HG03520 (cell line): ENCODE data around the gene DCAF6.
A peak's percentile ranks its signal among the peaks of the same experiment; 100 is the strongest.
"Not testable (repeated sequence)": the region's sequence is repeated elsewhere in the genome, so short reads cannot be mapped to it uniquely, and the experiment has no call there.

Source experiments
- ATAC-seq: cut with Tn5 transposase; IDR thresholded peaks from one replicate; pipeline ENCODE4 v1.9.1; 2021; ENCODE audit warnings: mild to moderate bottlenecking, moderate library complexity; ENCODE audit not compliant: unreplicated experiment

The DCAF6 gene, protein sequence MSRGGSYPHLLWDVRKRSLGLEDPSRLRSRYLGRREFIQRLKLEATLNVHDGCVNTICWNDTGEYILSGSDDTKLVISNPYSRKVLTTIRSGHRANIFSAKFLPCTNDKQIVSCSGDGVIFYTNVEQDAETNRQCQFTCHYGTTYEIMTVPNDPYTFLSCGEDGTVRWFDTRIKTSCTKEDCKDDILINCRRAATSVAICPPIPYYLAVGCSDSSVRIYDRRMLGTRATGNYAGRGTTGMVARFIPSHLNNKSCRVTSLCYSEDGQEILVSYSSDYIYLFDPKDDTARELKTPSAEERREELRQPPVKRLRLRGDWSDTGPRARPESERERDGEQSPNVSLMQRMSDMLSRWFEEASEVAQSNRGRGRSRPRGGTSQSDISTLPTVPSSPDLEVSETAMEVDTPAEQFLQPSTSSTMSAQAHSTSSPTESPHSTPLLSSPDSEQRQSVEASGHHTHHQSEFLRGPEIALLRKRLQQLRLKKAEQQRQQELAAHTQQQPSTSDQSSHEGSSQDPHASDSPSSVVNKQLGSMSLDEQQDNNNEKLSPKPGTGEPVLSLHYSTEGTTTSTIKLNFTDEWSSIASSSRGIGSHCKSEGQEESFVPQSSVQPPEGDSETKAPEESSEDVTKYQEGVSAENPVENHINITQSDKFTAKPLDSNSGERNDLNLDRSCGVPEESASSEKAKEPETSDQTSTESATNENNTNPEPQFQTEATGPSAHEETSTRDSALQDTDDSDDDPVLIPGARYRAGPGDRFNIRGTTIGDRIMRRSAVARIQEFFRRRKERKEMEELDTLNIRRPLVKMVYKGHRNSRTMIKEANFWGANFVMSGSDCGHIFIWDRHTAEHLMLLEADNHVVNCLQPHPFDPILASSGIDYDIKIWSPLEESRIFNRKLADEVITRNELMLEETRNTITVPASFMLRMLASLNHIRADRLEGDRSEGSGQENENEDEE

DNA sequence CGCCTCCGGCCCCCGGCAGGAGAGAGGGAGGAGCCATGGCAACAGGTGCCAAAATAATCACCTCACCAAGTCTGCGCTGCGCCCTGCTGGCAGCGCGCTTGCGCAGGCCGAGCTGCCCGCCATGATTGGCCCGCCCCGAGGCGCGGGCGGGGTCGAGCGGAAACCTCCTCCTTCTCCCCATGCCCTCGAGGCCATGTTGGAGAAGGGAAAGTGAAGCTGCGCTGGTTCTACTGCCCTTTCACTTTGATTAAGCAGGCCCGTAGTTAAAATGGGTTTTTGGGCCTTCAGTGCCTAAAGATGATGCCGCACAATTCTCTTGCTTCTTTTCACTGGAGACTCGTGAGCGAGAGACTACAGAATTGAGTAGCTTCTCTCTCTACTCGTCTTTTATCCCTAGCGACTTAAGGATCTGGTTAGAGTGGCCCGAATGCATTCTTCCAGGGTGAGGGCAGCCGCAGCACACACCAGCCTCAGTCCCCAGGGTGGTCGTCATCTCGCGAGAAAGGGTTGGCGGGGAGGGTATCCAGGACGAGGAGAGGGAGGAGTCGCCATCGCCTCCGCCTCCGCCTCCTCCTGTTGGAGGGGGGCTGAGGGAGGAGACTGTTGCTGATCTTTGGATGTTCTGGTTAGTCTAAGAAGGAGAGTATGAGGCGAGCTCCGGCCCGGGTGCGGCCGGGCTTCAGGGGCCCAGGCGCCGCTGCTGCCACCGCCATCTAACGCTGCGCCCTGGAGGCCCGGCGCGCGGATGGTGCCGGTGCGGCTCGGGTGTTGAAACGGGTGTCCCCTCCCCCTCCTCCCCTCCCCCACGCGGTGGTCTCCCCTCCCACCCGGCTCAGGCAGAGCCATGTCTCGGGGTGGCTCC is at the start of gene DCAF6:
TSS of gene DCAF6 (plus strand) at position 616 of the 862 bp plus-strand sequence. CDS start at position 845, 229 bp downstream.
- peak; percentile 76 for ATAC-seq

DNA sequence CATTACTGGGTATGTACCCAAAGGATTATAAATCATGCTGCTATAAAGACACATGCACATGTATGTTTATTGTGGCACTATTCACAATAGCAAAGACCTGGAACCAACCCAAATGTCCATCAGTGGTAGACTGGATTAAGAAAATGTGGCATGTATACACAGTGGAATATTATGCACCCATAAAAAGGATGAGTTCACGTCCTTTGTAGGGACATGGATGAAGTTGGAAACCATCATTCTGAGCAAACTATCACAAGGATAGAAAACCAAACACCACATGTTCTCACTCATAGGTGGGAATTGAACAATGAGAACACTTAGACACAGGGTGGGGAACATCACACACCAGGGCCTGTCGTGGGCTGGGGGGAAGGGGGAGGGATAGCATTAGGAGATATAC is 49.3 kb upstream of the DCAF6 start:
- ATAC-seq, result not testable (repeated sequence)

DNA sequence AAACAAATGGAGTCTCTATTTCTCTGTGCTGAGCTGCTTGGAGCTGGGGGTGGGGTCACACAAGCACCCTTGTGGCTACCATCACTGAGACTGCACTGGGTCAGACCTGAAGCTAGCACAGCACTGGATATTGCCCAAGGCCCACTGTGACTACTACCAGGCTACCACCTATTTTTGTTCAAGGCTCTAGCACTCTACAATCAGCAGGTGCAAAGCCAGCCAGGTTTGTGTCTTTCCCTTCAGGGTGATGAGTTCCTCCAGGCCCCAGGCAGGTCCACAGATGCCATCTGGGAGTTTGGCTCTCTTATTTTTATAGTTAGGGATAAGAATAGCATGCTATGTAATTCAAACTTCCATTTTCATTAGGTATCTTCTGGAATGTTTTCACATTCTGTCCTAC is 46.1 kb upstream of the DCAF6 start:
- ATAC-seq, result no peak

DNA sequence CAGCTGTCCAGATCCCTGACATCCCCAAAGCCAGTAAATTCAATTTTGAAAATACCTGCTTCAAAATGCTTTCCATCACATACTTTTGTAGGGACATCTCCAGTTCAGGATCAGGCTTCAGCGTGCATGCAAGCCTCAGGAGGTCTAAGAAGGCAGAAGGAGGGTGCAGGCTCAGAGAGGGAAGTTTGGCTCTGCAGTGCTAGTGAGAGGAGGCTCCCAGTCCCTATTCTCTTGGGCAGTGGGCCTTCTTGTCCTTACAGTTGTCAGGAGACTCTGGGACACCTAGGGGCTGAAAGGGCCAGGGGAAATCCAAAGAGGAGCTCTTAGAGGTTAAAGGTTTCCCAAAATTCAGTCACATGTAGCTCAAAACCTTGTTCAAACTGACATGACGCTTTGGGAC is 42.7 kb upstream of the DCAF6 start:
- no peak for ATAC-seq

DNA sequence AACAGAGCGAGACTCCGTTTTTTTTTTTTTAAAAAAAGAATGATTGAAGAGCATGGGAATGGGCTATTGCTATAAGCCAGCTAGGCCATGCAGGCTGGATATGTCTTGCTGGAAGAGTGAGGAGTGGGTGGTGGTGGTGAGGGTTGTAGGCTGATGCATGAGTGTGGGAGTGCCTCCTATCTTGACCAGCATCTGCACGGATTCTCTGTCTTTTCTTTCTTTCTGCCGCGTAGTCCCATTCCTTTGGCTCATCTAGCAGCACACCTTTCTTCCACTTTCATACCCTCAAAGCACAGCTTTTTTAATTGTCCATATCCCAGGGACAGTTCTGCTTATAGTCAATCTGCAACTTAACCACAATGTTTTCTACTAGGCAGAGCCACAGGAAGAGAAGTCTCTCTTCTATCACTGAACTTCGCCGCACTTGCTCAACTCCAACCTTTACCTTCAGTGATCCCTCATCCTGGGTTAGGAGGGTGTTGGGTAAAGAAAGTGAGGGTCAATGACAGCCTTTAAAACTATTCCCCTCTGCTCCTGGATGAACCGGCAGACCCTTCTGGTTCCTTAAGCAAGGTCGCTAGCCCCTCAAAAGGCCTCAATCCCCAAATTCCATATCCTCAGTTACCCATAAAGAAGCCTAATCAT is 37.8 kb upstream of the DCAF6 start:
- ATAC-seq, result no peak

DNA sequence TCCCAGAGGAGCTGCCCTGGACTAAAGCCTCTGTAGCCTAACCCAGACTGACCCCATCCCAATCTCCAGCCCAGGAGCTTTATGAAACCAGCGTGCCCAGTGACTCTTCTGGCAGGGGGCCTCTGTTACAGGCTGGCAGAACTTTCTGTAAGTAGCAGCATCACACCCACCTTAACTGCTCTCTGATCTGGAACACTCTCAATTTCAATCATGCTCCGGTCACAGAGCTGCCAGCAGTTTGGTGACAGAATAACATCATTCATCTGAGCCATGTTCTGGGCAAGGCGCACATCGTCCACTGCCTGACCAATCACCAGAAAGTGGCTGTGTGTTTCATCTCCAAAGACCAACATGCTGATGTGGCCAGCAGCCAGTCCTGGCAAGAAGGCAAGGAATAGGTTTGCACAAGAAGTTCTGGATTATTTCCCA is 37.2 kb upstream of the DCAF6 start:
- peak; percentile 63 for ATAC-seq

DNA sequence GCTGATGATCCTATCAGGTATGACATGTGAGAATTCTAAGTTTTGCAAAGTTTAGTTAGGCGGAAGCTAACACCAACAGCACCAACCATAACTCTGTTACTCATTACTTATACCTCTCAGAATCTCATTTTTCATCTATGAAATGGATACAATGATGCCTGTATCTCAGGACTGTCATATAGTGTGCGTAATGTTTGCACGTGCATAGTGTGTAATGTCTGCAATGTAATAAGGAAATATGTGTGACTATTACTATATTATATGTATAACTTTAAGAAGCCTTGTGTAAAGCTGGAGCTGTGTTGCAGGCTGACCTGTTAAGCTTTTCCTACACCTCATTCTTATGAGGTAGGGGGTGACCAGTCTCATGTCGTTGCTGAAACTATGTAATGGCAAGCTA is 35.6 kb upstream of the DCAF6 start:
- ATAC-seq, result no peak

DNA sequence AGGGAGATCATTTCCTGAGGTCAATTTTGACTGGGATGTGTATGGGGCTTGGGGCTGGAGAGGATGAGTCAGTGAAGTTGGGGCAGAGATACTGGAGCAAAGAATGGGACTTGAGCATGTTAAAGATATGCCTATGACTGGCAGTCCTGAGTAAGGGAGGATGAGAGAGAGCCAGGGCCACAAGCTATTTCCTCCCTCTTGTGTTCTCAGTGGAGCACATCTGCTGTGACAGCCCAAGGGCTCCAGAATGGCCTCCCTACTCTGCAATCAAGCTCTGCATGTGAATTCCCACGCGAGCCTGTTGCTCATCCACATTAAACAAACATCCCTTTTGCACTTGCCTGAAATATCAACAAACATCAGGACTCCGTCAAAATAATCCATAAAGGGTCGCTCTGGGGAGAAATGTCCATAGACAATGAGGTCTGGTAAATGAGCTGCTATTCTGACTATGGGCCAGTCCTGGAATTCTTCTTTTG is 31.8 kb upstream of the DCAF6 start:
- ATAC-seq, result no peak

DNA sequence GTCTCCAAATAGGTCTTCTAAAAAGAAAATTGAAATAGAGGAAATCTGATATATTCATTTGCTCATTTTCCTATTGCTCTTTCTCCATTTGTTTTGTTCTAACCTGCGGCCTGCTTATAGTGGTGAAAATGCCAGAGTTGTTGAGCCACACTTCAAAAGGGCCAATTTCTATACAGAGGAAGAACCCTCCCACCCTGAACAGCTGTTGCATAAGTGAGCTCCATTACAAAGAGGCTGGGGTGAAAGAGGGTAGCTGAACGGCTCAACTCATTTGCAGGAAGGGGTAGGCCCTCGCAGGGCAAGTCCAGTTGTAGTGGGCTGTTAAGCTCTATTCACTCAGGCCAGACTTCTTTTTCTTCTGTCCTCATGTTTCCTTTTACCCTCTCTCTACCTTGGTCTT is 31.3 kb upstream of the DCAF6 start:
- ATAC-seq, result no peak

DNA sequence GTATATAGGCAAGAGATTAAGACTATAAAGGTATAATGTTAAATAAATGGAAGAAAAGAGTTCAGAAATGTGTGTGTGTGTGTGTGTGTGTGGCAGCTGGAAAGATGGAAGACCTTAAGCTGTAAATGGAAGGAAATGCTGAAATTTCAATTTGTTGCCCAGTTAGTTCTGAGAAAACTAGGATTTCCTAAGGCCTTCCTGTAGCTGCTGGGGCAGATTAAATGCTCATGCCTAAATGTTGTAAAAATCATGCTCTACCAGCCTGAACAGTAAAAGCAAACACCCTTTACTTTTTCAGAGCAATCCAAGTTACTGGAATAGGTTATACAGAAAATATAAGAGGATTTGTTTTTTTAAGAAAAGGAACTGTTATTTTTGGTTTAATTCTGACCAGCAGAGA is 30.8 kb upstream of the DCAF6 start:
- ATAC-seq, result no peak

DNA sequence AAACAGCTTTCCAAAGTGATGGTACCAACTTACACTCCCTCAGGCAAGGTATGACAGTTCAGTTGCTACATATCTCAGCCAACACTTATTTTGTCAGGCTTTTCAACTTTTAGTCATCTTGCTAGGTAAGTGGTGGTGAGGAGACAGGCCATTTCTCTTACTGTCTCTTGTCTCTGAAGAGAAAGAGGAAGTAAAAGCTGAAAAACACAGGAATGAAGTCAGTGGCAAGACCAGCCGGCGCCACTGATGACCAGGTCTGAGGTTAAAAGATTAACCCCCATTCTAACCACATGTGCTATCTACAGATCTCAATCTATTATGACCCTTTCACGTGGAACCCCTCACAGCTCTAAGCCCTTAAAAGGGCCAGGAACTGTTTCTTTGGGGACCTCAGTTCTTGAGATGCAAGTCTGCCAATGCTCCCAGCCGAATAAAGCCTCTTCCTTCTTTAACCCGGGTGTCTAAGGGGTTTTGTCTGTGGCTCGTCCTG is 26.7 kb upstream of the DCAF6 start:
- ATAC-seq, result no peak

DNA sequence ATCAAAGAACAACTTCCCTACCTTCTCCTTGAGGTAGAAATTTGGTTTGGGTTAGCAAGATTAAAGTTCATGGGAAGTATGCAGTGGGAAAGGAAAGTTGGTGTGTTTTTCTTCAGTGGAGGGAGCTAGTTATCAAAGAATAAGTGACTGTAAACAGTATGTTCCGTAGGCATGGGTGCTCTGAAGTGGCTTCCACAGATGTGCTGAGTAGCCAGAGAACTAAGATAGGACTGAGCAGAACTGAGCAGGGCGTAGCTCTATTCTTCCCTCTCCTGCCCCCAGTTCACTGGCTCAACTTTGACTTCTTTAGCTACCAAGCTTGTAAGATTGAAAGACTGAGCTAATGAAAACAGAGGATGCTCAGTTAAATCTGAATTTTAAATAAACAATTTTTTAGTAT is 26.0 kb upstream of the DCAF6 start:
- ATAC-seq, result no peak

DNA sequence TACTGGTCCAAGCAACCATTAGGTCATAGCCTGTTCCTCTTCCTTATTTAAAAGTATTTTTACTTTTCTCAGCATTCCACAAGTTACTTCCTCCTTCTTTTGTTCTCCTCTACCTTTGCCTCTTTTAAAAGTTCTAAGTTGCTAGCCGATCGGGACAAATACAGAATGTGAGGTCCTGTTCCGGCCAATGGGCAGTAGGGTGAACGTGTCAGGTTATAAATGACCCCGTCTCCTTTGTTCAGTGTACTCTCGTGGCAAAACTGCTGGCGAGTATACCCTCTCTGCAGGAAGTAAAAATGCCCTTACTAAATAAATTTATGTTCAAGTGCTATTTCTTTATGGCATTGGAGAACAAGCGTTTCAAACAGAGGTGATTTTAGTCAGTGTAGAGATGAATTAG is 25.1 kb upstream of the DCAF6 start:
- ATAC-seq, result no peak

DNA sequence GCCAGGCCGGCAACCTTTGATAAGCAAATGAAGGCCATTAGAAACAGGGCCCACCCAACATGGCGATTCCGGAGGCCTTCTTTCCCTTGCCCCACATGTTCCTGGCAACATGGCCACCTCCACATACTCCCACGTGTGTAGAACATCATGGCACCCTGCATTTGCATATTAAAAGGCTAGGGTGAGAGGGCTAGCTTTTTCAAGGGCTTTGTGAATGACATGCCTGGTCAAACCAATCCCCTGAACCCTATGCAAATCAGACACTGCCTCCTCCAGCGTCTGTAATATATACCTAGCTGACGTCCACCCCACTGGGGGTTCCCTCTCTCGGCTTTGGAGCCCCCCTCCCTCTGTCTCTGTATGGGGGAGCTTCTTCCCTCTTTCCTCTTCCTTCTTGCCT is 24.2 kb upstream of the DCAF6 start:
- ATAC-seq, result no peak

DNA sequence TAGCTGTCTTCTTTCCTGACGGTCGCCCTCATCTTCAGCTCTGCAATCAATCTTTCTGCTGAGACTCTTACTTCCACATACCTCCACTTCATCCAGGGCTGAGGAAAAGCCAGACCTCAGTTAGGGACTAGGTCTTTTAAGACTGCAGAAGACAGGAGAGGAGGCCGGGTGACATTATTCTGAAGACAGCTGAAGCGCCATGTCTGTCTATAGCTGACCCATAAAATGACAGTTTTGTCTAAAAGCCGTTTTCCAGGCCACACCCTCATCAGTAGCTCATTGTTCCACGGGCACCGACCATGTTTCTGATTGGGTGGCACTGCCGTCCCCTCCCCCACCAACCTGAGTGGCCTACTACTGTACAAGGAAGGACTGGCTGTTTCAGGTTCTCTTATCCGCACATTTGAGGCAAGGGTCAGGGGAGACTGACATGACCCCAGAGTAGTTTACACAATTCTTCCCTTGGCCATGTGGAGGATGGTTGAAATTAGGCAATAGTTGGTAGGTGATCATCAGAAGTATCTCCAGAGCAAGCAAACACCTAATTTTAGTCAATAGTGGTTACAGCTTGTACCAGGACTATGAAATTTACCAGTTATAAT is 22.5 kb upstream of the DCAF6 start, which contains the start of gene ADCY10:
TSS of gene ADCY10 (minus strand) at position 240 of the 602 bp plus-strand sequence. CDS start 8,994 bp downstream, outside the sequence.
- no peak for ATAC-seq

DNA sequence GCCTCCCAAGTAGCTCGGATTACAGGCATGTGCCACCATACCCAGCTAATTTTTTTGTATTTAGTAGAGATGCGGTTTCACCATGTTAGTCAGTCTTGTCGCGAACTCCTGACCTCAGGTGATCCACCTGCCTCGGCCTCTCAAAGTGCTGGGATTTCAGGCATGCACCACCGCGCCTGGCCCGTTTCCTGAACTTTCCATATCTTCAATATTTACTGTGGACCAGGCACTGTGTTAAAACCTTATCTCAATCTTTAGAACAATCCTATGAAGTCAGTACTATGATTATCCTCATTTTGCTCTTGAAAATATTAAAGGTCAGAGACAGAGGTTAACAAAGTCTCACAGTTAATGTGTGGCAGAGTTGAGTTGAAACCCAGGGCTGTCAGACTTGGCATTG is 20.9 kb upstream of the DCAF6 start:
- no peak for ATAC-seq

DNA sequence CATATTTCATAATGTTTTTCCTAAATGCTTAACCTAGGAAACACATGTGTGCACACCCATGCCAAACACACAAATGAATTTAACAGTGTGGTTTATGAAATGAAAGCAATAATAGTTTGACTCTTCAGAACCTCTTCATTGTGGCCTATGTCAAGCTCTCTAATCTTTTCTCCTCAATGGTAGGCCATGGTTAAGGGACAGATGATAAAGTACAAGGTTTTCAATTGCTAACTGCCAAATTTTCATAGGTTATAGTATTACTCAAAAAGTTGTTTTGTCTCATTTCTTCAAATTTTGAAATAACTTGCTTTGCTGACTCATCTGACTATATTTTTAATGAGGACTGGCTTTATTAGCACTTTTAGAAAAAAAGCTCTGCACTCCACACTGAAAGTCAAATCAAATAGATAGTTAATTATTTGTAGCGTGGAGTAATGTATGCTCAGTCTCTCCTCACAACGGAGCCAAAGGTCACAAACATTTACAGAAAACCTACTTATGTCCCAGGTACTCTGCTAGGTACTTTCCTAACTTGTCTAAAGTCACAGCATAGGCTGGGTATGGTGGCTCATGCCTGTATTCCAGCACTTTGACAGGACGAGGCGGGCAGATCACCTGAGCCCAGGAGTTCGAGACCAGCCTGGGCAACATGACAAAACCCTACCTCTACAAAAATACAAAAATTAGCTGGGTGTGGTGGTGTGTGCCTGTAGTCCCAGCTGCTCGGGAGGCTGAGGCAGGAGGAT is 19.5 kb upstream of the DCAF6 start:
- no peak for ATAC-seq

DNA sequence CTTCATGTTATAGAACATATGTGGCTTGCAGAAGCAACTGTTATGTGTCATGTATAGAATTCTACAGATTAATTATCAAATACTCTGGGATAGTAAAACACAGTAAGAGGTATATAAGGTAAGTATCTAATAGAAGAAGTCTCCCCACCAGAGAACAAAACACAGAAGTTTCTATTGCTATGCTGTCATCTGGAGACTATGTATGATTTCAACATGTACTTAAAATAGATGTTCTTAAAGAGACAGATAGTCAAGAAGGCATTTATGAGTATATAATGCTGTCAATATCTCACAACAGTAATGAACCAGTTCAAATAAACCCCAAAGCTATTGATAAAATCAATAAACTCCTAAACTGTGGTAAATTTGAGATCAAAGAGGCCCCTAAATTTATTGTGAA is 14.5 kb upstream of the DCAF6 start:
- ATAC-seq, result no peak

DNA sequence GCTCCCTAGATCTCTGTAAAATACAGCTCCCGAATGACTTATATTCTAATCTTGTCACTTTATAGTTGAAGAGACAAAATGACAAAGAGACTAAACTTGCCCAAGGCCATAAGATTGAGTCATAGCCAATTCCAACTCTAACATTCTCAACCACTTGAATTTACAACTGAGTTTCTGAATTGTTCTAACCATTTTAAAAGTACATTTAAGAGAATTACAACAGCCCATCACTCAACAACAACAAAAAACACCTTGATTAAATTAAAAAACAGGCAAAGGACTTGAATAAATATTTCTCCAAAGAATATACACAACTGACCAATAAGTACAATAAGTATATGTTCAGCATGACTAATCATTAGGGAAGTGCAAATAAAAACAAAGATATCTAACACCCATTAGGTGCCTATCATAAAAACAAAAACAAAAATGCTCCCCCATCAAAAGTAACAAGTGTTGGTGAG is 13.8 kb upstream of the DCAF6 start:
- no peak for ATAC-seq
